K562 (cell line): Measurements from ENCODE around the gene RFNG. TPM values are rescaled to one million over a fixed set of nuclear protein-coding genes. Genes with fewer than 3 reads are reported as not detected.

Experiments
- DLX4 ChIP-seq: fragments of 250-450 bp; sonication (Bioruptor Pico); IDR thresholded peaks from 2 replicates; pipeline ENCODE4 v1.6.1; 2021; ENCODE audit warnings: mild to moderate bottlenecking
- E2F1 ChIP-seq: sonication (generic); formaldehyde crosslinking; IDR thresholded peaks from 2 replicates; pipeline ENCODE4 v1.8.1; 2023; ENCODE audit warnings: mild to moderate bottlenecking, missing genetic modification reagents, moderate library complexity
- HLTF ChIP-seq: fragments of 450-650 bp; IDR thresholded peaks from 2 replicates; pipeline ENCODE4 v1.6.1; 2016
- L3MBTL2 ChIP-seq: fragments of 450-650 bp; IDR thresholded peaks from 2 replicates; pipeline ENCODE4 v1.6.1; 2016; ENCODE audit warnings: mild to moderate bottlenecking, moderate library complexity
- NR1H2 ChIP-seq: sonication (generic); formaldehyde crosslinking; IDR thresholded peaks from 2 replicates; pipeline ENCODE4 v1.4.0; 2020; ENCODE audit warnings: mild to moderate bottlenecking, missing genetic modification reagents
- PKNOX1 ChIP-seq: fragments of 450-650 bp; IDR thresholded peaks from 2 replicates; pipeline ENCODE4 v1.6.1; 2016
- RHOXF2B ChIP-seq: fragments of 250-450 bp; sonication (Bioruptor Pico); conservative IDR thresholded peaks from 2 replicates; pipeline ENCODE4 v1.5.1; 2021
- SRSF1 ChIP-seq: fragments of 200-400 bp; formaldehyde crosslinking; IDR thresholded peaks from 2 replicates; pipeline ENCODE4 v1.6.1; 2017; ENCODE audit warnings: mild to moderate bottlenecking, low read depth, low read length, moderate library complexity
- ZNF124 ChIP-seq: sonication (generic); formaldehyde crosslinking; IDR thresholded peaks from 2 replicates; pipeline ENCODE4 v1.8.1; 2022; ENCODE audit warnings: missing genetic modification reagents
- ZSCAN32 ChIP-seq: fragments of 450-650 bp; formaldehyde crosslinking; IDR thresholded peaks from 2 replicates; pipeline ENCODE4 v1.4.0; 2020; ENCODE audit warnings: mild to moderate bottlenecking, moderate library complexity
- polyA plus RNA-seq, 8 experiments: library from polyadenylated mRNA; depleted of rRNA in 4 of 8; stranded (reverse) in 5 of 8; unstranded in 3 of 8; fragments of >200 nt; fragmentation: Nextera tagmentation in 2 of 8; fragmentation: Illumina TruSeq in 1 of 8; extraction: Ambion mirVana in 2 of 8; extraction: Trizol in 1 of 8; gene quantifications; 2 replicates each; pipeline versions ENCODE4 v1.2.1 to v1.2.3, GENCODE V29; 2011 to 2014; ENCODE audit warnings: inconsistent platforms in 1 of 8, missing spikeins in 1 of 8
- total RNA-seq, 7 experiments: library from RNA; depleted of rRNA in 6 of 7; stranded (reverse); fragments of >200 nt in 6 of 7; fragmentation: Illumina TruSeq in 2 of 7; extraction: Trizol in 2 of 7; gene quantifications; 2 replicates each; pipeline versions ENCODE4 v1.2.1 to v1.2.3, GENCODE V29; 2011 to 2021; ENCODE audit warnings: low replicate concordance in 1 of 7
- TF ChIP-seq, protein P1 (sequence below): IDR thresholded peaks from 2 replicates; pipeline ENCODE4 v1.6.1; 2011; ENCODE audit not compliant: insufficient read length; ENCODE audit errors: extremely low read depth
- TF ChIP-seq, protein P2 (sequence below): fragments of 450-650 bp; IDR thresholded peaks from 2 replicates; pipeline ENCODE4 v1.6.1; 2016; ENCODE audit warnings: missing biosample characterization, missing genetic modification characterization
- TF ChIP-seq, protein P3 (sequence below), 2 experiments: fragments of 450-650 bp; IDR thresholded peaks; 2 replicates each; pipeline ENCODE4 v1.6.1; 2016; ENCODE audit warnings: mild to moderate bottlenecking in 2 of 2, borderline replicate concordance in 1 of 2, low read depth in 1 of 2, moderate library complexity in 1 of 2

Gene RFNG
- total and polyA plus RNA-seq, 9 of the 15 experiments (the other 6 are each of a cell fraction or from before 2014, with no cell fraction given): 0.32 to 32.8 (median 9.5) TPM

DNA sequence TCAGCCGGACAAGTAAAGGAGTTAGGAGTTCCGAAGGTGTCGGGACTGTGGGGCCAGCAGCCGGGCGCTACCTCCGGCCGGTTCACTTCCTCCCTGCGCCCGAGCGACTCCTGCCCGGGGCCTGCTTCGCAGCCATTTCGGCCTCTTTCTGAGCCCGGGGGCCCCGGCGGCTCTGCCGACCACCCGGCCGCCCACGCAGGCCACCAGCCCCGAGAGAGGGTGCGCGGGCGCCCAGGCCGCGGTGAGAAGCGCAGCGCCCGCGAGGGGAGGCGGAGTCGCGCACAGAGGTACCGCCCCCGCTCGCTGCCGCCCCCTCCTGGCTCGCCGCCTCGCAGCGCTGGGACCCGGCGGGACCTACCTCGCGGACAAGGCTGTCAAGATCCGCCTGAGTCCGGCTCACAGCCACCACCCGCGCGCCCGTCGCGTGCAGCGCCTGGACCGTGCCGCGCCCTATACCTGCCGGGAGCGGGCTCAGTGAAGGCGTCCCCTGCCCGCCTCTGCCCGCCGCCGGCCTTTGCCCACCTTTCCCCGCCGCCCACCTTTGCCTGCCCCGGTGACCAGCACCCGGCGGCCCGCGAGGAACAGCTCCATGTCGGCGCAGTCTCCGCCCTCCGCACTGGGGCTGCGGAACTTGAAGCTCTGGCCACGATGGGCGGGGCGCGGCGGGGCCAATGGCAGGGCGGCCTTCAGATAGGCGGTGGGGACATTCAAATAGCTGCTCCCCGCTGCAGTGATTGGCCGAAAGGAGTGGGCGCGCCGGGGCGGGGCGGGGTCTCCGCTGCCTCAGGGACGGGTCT lies 14.3 kb downstream of the RFNG start, which contains the start of gene DCXR (continued):
- TF ChIP-seq, protein P1, sequence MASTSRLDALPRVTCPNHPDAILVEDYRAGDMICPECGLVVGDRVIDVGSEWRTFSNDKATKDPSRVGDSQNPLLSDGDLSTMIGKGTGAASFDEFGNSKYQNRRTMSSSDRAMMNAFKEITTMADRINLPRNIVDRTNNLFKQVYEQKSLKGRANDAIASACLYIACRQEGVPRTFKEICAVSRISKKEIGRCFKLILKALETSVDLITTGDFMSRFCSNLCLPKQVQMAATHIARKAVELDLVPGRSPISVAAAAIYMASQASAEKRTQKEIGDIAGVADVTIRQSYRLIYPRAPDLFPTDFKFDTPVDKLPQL: no peak
- TF ChIP-seq ZNF124 (CRISPR knock-in tag) (0 out of 2 replicates have a peak, but pooled peaks have one; percentile 66), L3MBTL2 (peak; percentile 87), PKNOX1 (peak; percentile 87), E2F1 (peak; percentile 69; the same call in 1 of the 2 replicates), NR1H2 (CRISPR knock-in tag) (peak; percentile 12; the same call in 1 of the 2 replicates), RHOXF2B (no peak), DLX4 (CRISPR knock-in tag) (no peak), HLTF (peak; percentile 86; the same call in 1 of the 2 replicates), SRSF1 (0 out of 2 replicates have a peak, but pooled peaks have one; percentile 67), ZSCAN32 (CRISPR knock-in tag) (no peak)
- TF ChIP-seq, protein P2, sequence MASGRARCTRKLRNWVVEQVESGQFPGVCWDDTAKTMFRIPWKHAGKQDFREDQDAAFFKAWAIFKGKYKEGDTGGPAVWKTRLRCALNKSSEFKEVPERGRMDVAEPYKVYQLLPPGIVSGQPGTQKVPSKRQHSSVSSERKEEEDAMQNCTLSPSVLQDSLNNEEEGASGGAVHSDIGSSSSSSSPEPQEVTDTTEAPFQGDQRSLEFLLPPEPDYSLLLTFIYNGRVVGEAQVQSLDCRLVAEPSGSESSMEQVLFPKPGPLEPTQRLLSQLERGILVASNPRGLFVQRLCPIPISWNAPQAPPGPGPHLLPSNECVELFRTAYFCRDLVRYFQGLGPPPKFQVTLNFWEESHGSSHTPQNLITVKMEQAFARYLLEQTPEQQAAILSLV (tag): no peak
- TF ChIP-seq, protein P3, sequence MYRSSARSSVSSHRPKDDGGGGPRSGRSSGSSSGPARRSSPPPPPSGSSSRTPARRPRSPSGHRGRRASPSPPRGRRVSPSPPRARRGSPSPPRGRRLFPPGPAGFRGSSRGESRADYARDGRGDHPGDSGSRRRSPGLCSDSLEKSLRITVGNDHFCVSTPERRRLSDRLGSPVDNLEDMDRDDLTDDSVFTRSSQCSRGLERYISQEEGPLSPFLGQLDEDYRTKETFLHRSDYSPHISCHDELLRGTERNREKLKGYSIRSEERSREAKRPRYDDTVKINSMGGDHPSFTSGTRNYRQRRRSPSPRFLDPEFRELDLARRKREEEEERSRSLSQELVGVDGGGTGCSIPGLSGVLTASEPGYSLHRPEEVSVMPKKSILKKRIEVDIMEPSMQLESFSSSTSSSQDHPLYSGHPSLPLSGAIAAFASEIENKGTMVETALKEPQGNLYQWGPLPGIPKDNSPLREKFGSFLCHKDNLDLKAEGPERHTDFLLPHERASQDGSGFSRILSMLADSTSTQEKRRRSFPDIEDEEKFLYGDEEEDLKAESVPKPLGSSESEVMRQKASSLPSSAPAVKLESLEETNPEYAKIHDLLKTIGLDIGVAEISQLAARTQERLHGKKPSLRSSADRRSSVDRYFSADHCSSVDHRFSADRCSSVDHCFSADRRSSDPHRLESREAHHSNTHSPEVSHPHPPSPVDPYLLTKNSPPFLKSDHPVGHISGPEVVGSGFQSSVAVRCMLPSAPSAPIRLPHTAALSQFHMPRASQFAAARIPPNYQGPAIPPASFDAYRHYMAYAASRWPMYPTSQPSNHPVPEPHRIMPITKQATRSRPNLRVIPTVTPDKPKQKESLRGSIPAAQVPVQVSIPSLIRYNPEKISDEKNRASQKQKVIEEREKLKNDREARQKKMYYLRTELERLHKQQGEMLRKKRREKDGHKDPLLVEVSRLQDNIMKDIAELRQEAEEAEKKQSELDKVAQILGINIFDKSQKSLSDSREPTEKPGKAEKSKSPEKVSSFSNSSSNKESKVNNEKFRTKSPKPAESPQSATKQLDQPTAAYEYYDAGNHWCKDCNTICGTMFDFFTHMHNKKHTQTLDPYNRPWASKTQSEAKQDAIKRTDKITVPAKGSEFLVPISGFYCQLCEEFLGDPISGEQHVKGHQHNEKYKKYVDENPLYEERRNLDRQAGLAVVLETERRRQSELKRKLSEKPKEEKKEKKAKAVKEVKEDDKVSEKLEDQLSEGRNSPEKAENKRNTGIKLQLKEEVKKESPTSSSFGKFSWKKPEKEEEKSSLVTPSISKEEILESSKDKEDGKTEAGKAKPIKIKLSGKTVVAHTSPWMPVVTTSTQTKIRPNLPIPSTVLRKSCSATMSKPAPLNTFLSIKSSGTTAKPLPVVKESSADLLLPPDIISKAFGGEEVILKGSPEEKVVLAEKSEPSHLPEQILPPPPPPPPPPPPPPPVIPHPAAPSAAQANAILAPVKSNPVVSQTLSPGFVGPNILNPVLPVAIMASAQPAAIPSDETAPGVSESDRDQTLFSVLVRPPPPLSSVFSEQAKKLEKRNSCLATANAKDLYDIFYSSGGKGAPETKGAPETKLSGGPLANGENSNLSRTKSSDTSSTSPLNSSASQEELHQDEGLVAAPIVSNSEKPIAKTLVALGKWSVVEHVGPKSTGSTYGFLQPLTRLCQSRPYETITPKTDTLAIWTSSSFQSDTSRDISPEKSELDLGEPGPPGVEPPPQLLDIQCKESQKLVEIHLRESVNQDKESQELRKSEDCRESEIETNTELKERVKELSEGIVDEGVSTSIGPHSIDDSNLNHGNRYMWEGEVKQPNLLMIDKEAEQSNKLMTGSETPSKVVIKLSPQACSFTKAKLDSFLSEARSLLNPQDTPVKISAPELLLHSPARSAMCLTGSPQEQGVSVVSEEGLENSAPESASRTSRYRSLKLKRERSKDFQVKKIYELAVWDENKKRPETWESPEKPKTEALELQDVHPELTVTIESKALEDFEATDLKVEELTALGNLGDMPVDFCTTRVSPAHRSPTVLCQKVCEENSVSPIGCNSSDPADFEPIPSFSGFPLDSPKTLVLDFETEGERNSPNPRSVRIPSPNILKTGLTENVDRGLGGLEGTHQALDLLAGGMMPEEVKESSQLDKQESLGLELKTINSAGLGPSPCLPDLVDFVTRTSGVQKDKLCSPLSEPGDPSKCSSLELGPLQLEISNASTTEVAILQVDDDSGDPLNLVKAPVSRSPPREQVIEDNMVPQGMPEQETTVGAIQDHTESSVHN (IDR thresholded peaks at IDR 0.05; ENCODE audit: borderline replicate concordance in 1 of 2, low read depth in 1 of 2): no peak
